ENCODE measurements around the gene SEMA5B. TPM values are rescaled to one million over a fixed set of nuclear protein-coding genes. Genes with fewer than 3 reads are reported as not detected.
A peak's percentile ranks its signal among the peaks of the same experiment; 100 is the strongest.

The SEMA5B gene
- polyA plus RNA-seq, 1 of the 3 experiments (the other 2 are of a cell fraction), result 0.43 TPM

GRCh38 chr3:123066896-123067688 is 39.5 kb upstream of the SEMA5B start, which contains the start of gene PDIA5:
PDIA5 (plus strand) TSS chr3:123067025; CDS start chr3:123067165, 140 bp downstream.
- peak within 1 kb of the TSS; percentile 94 to 96 for H3K4me3 ChIP-seq (ENCODE audit: low read depth in 2 of 2, low read length in 1 of 2)
- peak within 1 kb of the TSS; percentile 89 for H2AFZ ChIP-seq (ENCODE audit: low read depth)
- 4% methylated on average over 13 of the region's 72 CpGs for WGBS (ENCODE audit: low lambda C conversion rate)
- CTCF ChIA-PET, result interaction anchor here (0.7 to 2.3 kb wide), 7 partner anchors 10 to 124 kb away, joined by 3 to 13 read pairs (median 6); no protein-coding TSS in a partner anchor
- H3K27ac ChIP-seq (ENCODE audit: low read depth in 2 of 2, low read length in 1 of 2), result peak within 1 kb of the TSS; percentile 49 to 80; a peak in 3 of 4 replicates
- H3K79me2 ChIP-seq (ENCODE audit: insufficient read depth), result peaks cover 50% of the 10 kb centered on the region
- peak; percentile 96 for DNase-seq
- no peaks in the 10 kb centered on the region for H3K9me3 ChIP-seq
- H4K20me1 ChIP-seq (ENCODE audit: insufficient read depth), result peaks cover 19% of the 10 kb centered on the region
- H3K9me2 ChIP-seq, result no peaks in the 10 kb centered on the region
- peak within 1 kb of the TSS; percentile 98 for H3K4me2 ChIP-seq
- no peaks in the 10 kb centered on the region for H3K27me3 ChIP-seq (ENCODE audit: insufficient read depth)
- POLR2A ChIA-PET, result interaction anchor here (0.8 to 2.2 kb wide), 5 partner anchors 9 to 131 kb away, joined by 3 to 9 read pairs (median 4); no protein-coding TSS in a partner anchor
- H3K4me1 ChIP-seq (ENCODE audit: control insufficient read depth in 1 of 2, insufficient read depth in 2 of 2, low read depth in 1 of 2, low read length in 1 of 2), result peaks cover 3 to 33% of the 10 kb centered on the region in 2 experiments; a peak in 3 of 4 replicates
- H3K36me3 ChIP-seq (replicated peaks in 1 of 2; ENCODE audit: control insufficient read depth in 1 of 2, insufficient read depth in 2 of 2, low read length in 1 of 2), result no peaks in the 10 kb centered on the region
- peak within 1 kb of the TSS; percentile 90 for H3K9ac ChIP-seq
- H3F3A ChIP-seq (replicated peaks; ENCODE audit: insufficient read depth), result no peaks in the 10 kb centered on the region
- TF ChIP-seq CTCF (IDR thresholded peaks at IDR 0.05), result no peak
- TF ChIP-seq GABPA (IDR thresholded peaks at IDR 0.05; ENCODE audit: low read depth), result peak; percentile 48; the same call in 1 of the 2 replicates
- TF ChIP-seq RAD21 (IDR thresholded peaks at IDR 0.05; ENCODE audit: low read length), result no peak
- TF ChIP-seq, protein P1, sequence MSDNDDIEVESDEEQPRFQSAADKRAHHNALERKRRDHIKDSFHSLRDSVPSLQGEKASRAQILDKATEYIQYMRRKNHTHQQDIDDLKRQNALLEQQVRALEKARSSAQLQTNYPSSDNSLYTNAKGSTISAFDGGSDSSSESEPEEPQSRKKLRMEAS (IDR thresholded peaks at IDR 0.05; ENCODE audit: low read depth), result peak; percentile 98
- no peak for TF ChIP-seq JUND (IDR thresholded peaks at IDR 0.05)
- TF ChIP-seq MEF2A (IDR thresholded peaks at IDR 0.05; ENCODE audit: borderline replicate concordance, low read depth), result no peak
- no peak for TF ChIP-seq TEAD4 (IDR thresholded peaks at IDR 0.05; ENCODE audit: borderline replicate concordance, insufficient read depth)
- TF ChIP-seq TCF12 (IDR thresholded peaks at IDR 0.05), result no peak
- 0 out of 2 replicates have a peak, but pooled peaks have one; percentile 27 for TF ChIP-seq RCOR1 (IDR thresholded peaks at IDR 0.05; ENCODE audit: low read length)
- no peak for TF ChIP-seq SMC3 (IDR thresholded peaks at IDR 0.05; ENCODE audit: low read depth, low read length)
- TF ChIP-seq CHD2 (IDR thresholded peaks at IDR 0.05; ENCODE audit: low read length, partially characterized antibody), result peak; percentile 57
- peak; percentile 94 for TF ChIP-seq NRF1 (IDR thresholded peaks at IDR 0.05; ENCODE audit: low read depth, low read length)
- TF ChIP-seq, protein P2, sequence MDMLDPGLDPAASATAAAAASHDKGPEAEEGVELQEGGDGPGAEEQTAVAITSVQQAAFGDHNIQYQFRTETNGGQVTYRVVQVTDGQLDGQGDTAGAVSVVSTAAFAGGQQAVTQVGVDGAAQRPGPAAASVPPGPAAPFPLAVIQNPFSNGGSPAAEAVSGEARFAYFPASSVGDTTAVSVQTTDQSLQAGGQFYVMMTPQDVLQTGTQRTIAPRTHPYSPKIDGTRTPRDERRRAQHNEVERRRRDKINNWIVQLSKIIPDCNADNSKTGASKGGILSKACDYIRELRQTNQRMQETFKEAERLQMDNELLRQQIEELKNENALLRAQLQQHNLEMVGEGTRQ (IDR thresholded peaks at IDR 0.05; ENCODE audit: borderline replicate concordance, low read depth, low read length), result 0 out of 2 replicates have a peak, but pooled peaks have one; percentile 22
- TF ChIP-seq POLR2AphosphoS5 (IDR thresholded peaks at IDR 0.05; ENCODE audit: low read depth, low read length), result peak; percentile 77
- TF ChIP-seq FOXM1 (IDR thresholded peaks at IDR 0.05; ENCODE audit: low read depth), result no peak
- no peak for TF ChIP-seq RXRA (IDR thresholded peaks at IDR 0.05; ENCODE audit: borderline replicate concordance, low read depth)
- TF ChIP-seq RFX5 (IDR thresholded peaks at IDR 0.05; ENCODE audit: low read length), result no peak
- TF ChIP-seq NFIC (IDR thresholded peaks at IDR 0.05; ENCODE audit: borderline replicate concordance), result no peak
- no peak for TF ChIP-seq IRF3 (IDR thresholded peaks at IDR 0.05; ENCODE audit: low read depth, low read length)
- TF ChIP-seq ELF1 (IDR thresholded peaks at IDR 0.05), result peak; percentile 72
- TF ChIP-seq EP300 (IDR thresholded peaks at IDR 0.05; ENCODE audit: borderline replicate concordance in 1 of 2, low read depth in 1 of 2, low read length in 1 of 2), result no peak
- TF ChIP-seq MXI1 (IDR thresholded peaks at IDR 0.05; ENCODE audit: low read depth, low read length), result peak; percentile 90
- 0 out of 2 replicates have a peak, but pooled peaks have one; percentile 8 for TF ChIP-seq ZBTB33 (IDR thresholded peaks at IDR 0.05; ENCODE audit: borderline replicate concordance, low read depth)
- TF ChIP-seq, protein P3, sequence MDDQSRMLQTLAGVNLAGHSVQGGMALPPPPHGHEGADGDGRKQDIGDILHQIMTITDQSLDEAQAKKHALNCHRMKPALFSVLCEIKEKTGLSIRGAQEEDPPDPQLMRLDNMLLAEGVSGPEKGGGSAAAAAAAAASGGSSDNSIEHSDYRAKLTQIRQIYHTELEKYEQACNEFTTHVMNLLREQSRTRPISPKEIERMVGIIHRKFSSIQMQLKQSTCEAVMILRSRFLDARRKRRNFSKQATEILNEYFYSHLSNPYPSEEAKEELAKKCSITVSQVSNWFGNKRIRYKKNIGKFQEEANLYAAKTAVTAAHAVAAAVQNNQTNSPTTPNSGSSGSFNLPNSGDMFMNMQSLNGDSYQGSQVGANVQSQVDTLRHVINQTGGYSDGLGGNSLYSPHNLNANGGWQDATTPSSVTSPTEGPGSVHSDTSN (IDR thresholded peaks at IDR 0.05), result no peak
- TF ChIP-seq FOXJ3 (CRISPR knock-in tag; IDR thresholded peaks at IDR 0.05), result 0 out of 2 replicates have a peak, but pooled peaks have one; percentile 35
- TF ChIP-seq GATA2 (CRISPR knock-in tag; IDR thresholded peaks at IDR 0.05), result no peak
- TF ChIP-seq SIN3A (IDR thresholded peaks at IDR 0.05; ENCODE audit: borderline replicate concordance, low read depth, low read length), result 0 out of 2 replicates have a peak, but pooled peaks have one; percentile 10
